SK-N-SH treated with all-trans-retinoic acid at 6 μM for 48 hours (cell line): ENCODE data around the gene GBE1.

ENCODE experiments used
- BACH2 ChIP-seq: fragments of 250-450 bp; sonication (Bioruptor Pico); IDR thresholded peaks from 2 replicates; pipeline ENCODE4 v1.9.0; 2021; ENCODE audit warnings: mild to moderate bottlenecking, borderline replicate concordance
- CREB5 ChIP-seq: fragments of 250-450 bp; sonication (Bioruptor Pico); IDR thresholded peaks from 2 replicates; pipeline ENCODE4 v1.5.1; 2020; ENCODE audit warnings: low read depth, mild to moderate bottlenecking, moderate library complexity
- CSRNP3 ChIP-seq: fragments of 250-450 bp; sonication (Bioruptor Pico); IDR thresholded peaks from 2 replicates; pipeline ENCODE4 v1.5.1; 2021; ENCODE audit warnings: mild to moderate bottlenecking, moderate library complexity
- GLIS3 ChIP-seq: fragments of 250-450 bp; sonication (Bioruptor Pico); IDR thresholded peaks from 2 replicates; pipeline ENCODE4 v1.5.0; 2020; ENCODE audit warnings: mild to moderate bottlenecking, moderate library complexity
- PATZ1 ChIP-seq: fragments of 250-450 bp; sonication (Bioruptor Pico); IDR thresholded peaks from 2 replicates; pipeline ENCODE4 v1.8.0; 2020; ENCODE audit warnings: mild to moderate bottlenecking, moderate library complexity, borderline replicate concordance
- PPARA ChIP-seq: fragments of 250-450 bp; sonication (Bioruptor Pico); IDR thresholded peaks from 2 replicates; pipeline ENCODE4 v1.5.0; 2020; ENCODE audit warnings: mild to moderate bottlenecking, borderline replicate concordance
- RARB ChIP-seq: fragments of 250-450 bp; sonication (Bioruptor Pico); IDR thresholded peaks from 2 replicates; pipeline ENCODE4 v1.8.0; 2021; ENCODE audit warnings: mild to moderate bottlenecking, moderate library complexity
- TCF4 ChIP-seq: fragments of 250-450 bp; sonication (Bioruptor Pico); IDR thresholded peaks from 2 replicates; pipeline ENCODE4 v1.8.0; 2021; ENCODE audit warnings: mild to moderate bottlenecking, moderate library complexity, borderline replicate concordance
- TSHZ2 ChIP-seq: fragments of 250-450 bp; sonication (Bioruptor Pico); IDR thresholded peaks from 2 replicates; pipeline ENCODE4 v1.5.0; 2020; ENCODE audit warnings: mild to moderate bottlenecking, moderate library complexity
- ZFP30 ChIP-seq: fragments of 450-650 bp; formaldehyde crosslinking; IDR thresholded peaks from 2 replicates; pipeline ENCODE4 v1.5.0; 2022; ENCODE audit warnings: mild to moderate bottlenecking, moderate library complexity
- ZNF70 ChIP-seq: fragments of 450-650 bp; formaldehyde crosslinking; IDR thresholded peaks from 2 replicates; pipeline ENCODE4 v1.5.0; 2020; ENCODE audit warnings: mild to moderate bottlenecking, moderate library complexity

- TF ChIP-seq PATZ1 (CRISPR knock-in tag) (no peak), ZFP30 (CRISPR knock-in tag) (no peak), CSRNP3 (CRISPR knock-in tag) (no peak), BACH2 (CRISPR knock-in tag) (no peak), GLIS3 (no peak), TCF4 (CRISPR knock-in tag) (no peak), RARB (CRISPR knock-in tag) (no peak), CREB5 (CRISPR knock-in tag) (no peak), ZNF70 (CRISPR knock-in tag) (no peak), TSHZ2 (CRISPR knock-in tag) (no peak), PPARA (CRISPR knock-in tag) (no peak)
Observed at GRCh38 chr3:81492040-81492439, 269.4 kb downstream of the GBE1 start.
